ACHN (cell line): ENCODE measurements around the gene GABBR1.

Experiments
- DNase-seq: peaks from one replicate; pipeline ENCODE4 v3.0.0-alpha.2; 2015
- in situ Hi-C: cut with HindIII; loops from 2 replicates; pipeline ENCODE4 v1.10.0; 2017; ENCODE audit warnings: low sequenced_read_pairs, low pct_ligation_motif_present, low pct_unique_long_range_greater_than_20kb

GABBR1 gene

GRCh38 chr6:29627755-29628418 is 5.1 kb downstream of the GABBR1 start:
- peak; percentile 69 for DNase-seq
- in situ Hi-C loops, result no loop called here

GRCh38 chr6:29626948-29627754 is 5.8 kb downstream of the GABBR1 start:
- DNase-seq, result no peak
- in situ Hi-C loops, result no loop called here

GRCh38 chr6:29625337-29625930 is 7.5 kb downstream of the GABBR1 start:
- no peak for DNase-seq
- in situ Hi-C loops, result no loop called here

- in situ Hi-C loops, result no loop called here
Measured at GRCh38 chr6:29624520-29624961, 8.4 kb downstream of the GABBR1 start.

GRCh38 chr6:29620630-29621029 is 12.4 kb downstream of the GABBR1 start:
- no peak for DNase-seq

More at GRCh38 chr6:29624520-29624961, 8.4 kb downstream of the GABBR1 start:
- no peak for DNase-seq

GRCh38 chr6:29619578-29620160 is 13.3 kb downstream of the GABBR1 start:
- DNase-seq, result no peak
- in situ Hi-C loops, result no loop called here

More at GRCh38 chr6:29620630-29621029, 12.4 kb downstream of the GABBR1 start:
- in situ Hi-C loops, result no loop called here

- in situ Hi-C loops, result no loop called here
- peak; percentile 13 for DNase-seq
Measured at GRCh38 chr6:29617782-29618554, 15.0 kb downstream of the GABBR1 start.

- in situ Hi-C loops, result no loop called here
- DNase-seq, result no peak
Measured at GRCh38 chr6:29611426-29611825, 21.6 kb downstream of the GABBR1 start.

GRCh38 chr6:29610540-29610939 is 22.4 kb downstream of the GABBR1 start:
- DNase-seq, result no peak
- in situ Hi-C loops, result no loop called here

GRCh38 chr6:29608131-29608530 is 24.9 kb downstream of the GABBR1 start:
- in situ Hi-C loops, result no loop called here
- no peak for DNase-seq

GRCh38 chr6:29603930-29604329 is 29.1 kb downstream of the GABBR1 start:
- in situ Hi-C loops, result no loop called here
- DNase-seq, result no peak

GRCh38 chr6:29603456-29603855 is 29.5 kb downstream of the GABBR1 start:
- no peak for DNase-seq
- in situ Hi-C loops, result no loop called here

GRCh38 chr6:29602564-29603361 is 30.2 kb downstream of the GABBR1 start:
- peak; percentile 39 for DNase-seq
- in situ Hi-C loops, result no loop called here

- no peak for DNase-seq
- in situ Hi-C loops, result no loop called here
Measured at GRCh38 chr6:29598172-29598747, 34.7 kb downstream of the GABBR1 start.

GRCh38 chr6:29597184-29597583 is 35.8 kb downstream of the GABBR1 start:
- DNase-seq, result no peak
- in situ Hi-C loops, result no loop called here

GRCh38 chr6:29596381-29596900 is 36.5 kb downstream of the GABBR1 start:
- in situ Hi-C loops, result no loop called here
- DNase-seq, result no peak

- in situ Hi-C loops, result no loop called here
- DNase-seq, result no peak
Measured at GRCh38 chr6:29593199-29593855, 39.7 kb downstream of the GABBR1 start.
